GM21390 (cell line): ENCODE results near the gene ATP6V0D1.

Experiments used
- ATAC-seq: cut with Tn5 transposase; IDR thresholded peaks from one replicate; pipeline ENCODE4 v1.9.1; 2021; ENCODE audit not compliant: unreplicated experiment

The ATP6V0D1 gene

GRCh38 chr16:67463691-67464090, 17.3 kb downstream of the ATP6V0D1 start:
- no peak for ATAC-seq

GRCh38 chr16:67463059-67463458, 17.9 kb downstream of the ATP6V0D1 start:
- ATAC-seq = no peak

- ATAC-seq = no peak
Observed at GRCh38 chr16:67462279-67462655, 18.7 kb downstream of the ATP6V0D1 start.

- no peak for ATAC-seq
Observed at GRCh38 chr16:67461600-67462278, 19.2 kb downstream of the ATP6V0D1 start.

- no peak for ATAC-seq
Observed at GRCh38 chr16:67460961-67461360, 20.0 kb downstream of the ATP6V0D1 start.

GRCh38 chr16:67460168-67460567, 20.8 kb downstream of the ATP6V0D1 start:
- ATAC-seq = no peak

- ATAC-seq = no peak
Observed at GRCh38 chr16:67459861-67460150, 21.2 kb downstream of the ATP6V0D1 start.

GRCh38 chr16:67459066-67459860, 21.7 kb downstream of the ATP6V0D1 start:
- no peak for ATAC-seq

GRCh38 chr16:67458121-67458641, 22.8 kb downstream of the ATP6V0D1 start:
- ATAC-seq = no peak

GRCh38 chr16:67457611-67458010, 23.3 kb downstream of the ATP6V0D1 start:
- ATAC-seq = no peak

- no peak for ATAC-seq
Observed at GRCh38 chr16:67456391-67457081, 24.4 kb downstream of the ATP6V0D1 start.

GRCh38 chr16:67454852-67455251, 26.1 kb downstream of the ATP6V0D1 start:
- ATAC-seq = no peak

GRCh38 chr16:67454104-67454503, 26.9 kb downstream of the ATP6V0D1 start:
- ATAC-seq = no peak

GRCh38 chr16:67451704-67452435, 29.1 kb downstream of the ATP6V0D1 start:
- no peak for ATAC-seq

GRCh38 chr16:67451061-67451703, 29.8 kb downstream of the ATP6V0D1 start:
- no peak for ATAC-seq

- no peak for ATAC-seq
Observed at GRCh38 chr16:67449739-67450138, 31.2 kb downstream of the ATP6V0D1 start.

- no peak for ATAC-seq
Observed at GRCh38 chr16:67449336-67449735, 31.6 kb downstream of the ATP6V0D1 start.

- ATAC-seq = no peak
Observed at GRCh38 chr16:67448580-67448979, 32.4 kb downstream of the ATP6V0D1 start.

- no peak for ATAC-seq
Observed at GRCh38 chr16:67447508-67448076, 33.4 kb downstream of the ATP6V0D1 start.

- ATAC-seq = no peak
Observed at GRCh38 chr16:67446968-67447507, 33.9 kb downstream of the ATP6V0D1 start.
